Sigmoid colon (tissue), 7 donors: Measurements from ENCODE around the gene TENT5C. TPM values are rescaled to one million over a fixed set of nuclear protein-coding genes. Genes with fewer than 3 reads are reported as not detected.

Experiments used
- DNase-seq: peaks from one replicate; pipeline ENCODE4 v3.0.0-alpha.2; 2019
- H3K27ac ChIP-seq, 4 donors: fragments of 200-600 bp; sonication (generic); one replicate each; pipeline ENCODE4 v1.5.1; 2016 to 2019; ENCODE audit warnings: mild to moderate bottlenecking in 1 of 4
- H3K27me3 ChIP-seq, 3 donors: fragments of 200-600 bp; sonication (generic); one replicate each; pipeline ENCODE4 v1.5.1; 2019; ENCODE audit warnings: mild to moderate bottlenecking in 1 of 3
- H3K36me3 ChIP-seq, 4 donors: fragments of 200-600 bp; sonication (generic); one replicate each; pipeline ENCODE4 v1.5.1; 2016 to 2019
- H3K4me1 ChIP-seq, 4 donors: fragments of 200-600 bp; sonication (generic); one replicate each; pipeline ENCODE4 v1.5.1; 2017 to 2019
- H3K4me3 ChIP-seq, 4 donors: fragments of 200-600 bp; sonication (generic); one replicate each; pipeline ENCODE4 v1.5.1; 2017 to 2019; ENCODE audit warnings: mild to moderate bottlenecking in 2 of 4, moderate library complexity in 1 of 4
- H3K9me3 ChIP-seq, 4 donors: fragments of 200-600 bp in 3 of 4; sonication (generic) in 3 of 4; one replicate each; pipeline versions ENCODE4 v1.5.1 to v1.6.1; 2013 to 2019
- CTCF ChIP-seq, 4 experiments: fragments of 450-650 bp in 3 of 4; fragments of 200-600 bp in 1 of 4; IDR thresholded peaks; one replicate each; pipeline ENCODE4 v1.5.1; 2016 to 2019; ENCODE audit warnings: antibody characterized with exemption in 4 of 4, mild to moderate bottlenecking in 3 of 4, moderate library complexity in 2 of 4
- EP300 ChIP-seq, 4 donors: sonication (generic); formaldehyde crosslinking; IDR thresholded peaks; one replicate each; pipeline ENCODE4 v1.6.1; 2017; ENCODE audit warnings: antibody characterized with exemption in 4 of 4
- POLR2A ChIP-seq, 2 donors: fragments of 450-650 bp; IDR thresholded peaks; one replicate each; pipeline ENCODE4 v1.6.1; 2016; ENCODE audit warnings: antibody characterized with exemption in 2 of 2, mild to moderate bottlenecking in 2 of 2, moderate library complexity in 2 of 2
- POLR2AphosphoS5 ChIP-seq, 4 donors: sonication (generic); formaldehyde crosslinking; IDR thresholded peaks; one replicate each; pipeline ENCODE4 v1.6.1; 2017; ENCODE audit warnings: antibody characterized with exemption in 4 of 4
- WGBS, 2 donors: extraction: QIAGEN DNeasy Blood & Tissue Kit; methylation state at CpG; one replicate each; pipeline ENCODE4 v1.1.7; 2013; 5-methylcytosine and 5-hydroxymethylcytosine counted together
- intact Hi-C: fragments of 100-400 bp; cut with DNase I; formaldehyde crosslinking; loops from one replicate; pipeline ENCODE4 v1.15.1; 2023
- polyA plus RNA-seq, 3 donors: library from polyadenylated mRNA; stranded (reverse); fragments of 200-250 nt; gene quantifications; one replicate each; pipeline ENCODE4 v1.2.3, GENCODE V29; 2013
- total RNA-seq, 4 donors: library from RNA; depleted of rRNA; stranded (reverse); fragments of >200 nt; gene quantifications; one replicate each; pipeline ENCODE4 v1.1.0, GENCODE V29; 2016
- donor health status: healthy with polysubstance abuse.
- donor health status: Bipolar disorder and iron deficiency.
- donor health status: healthy.

The TENT5C gene
- total and polyA plus RNA-seq, 7 donors, result 2.8 to 10.3 (median 5.6) TPM

- Histone ChIP-seq H3K4me1 (no peaks in the 10 kb centered on the region), H3K27me3 (no peaks in the 10 kb centered on the region), H3K27ac (no peak overlapping the region), H3K4me3 (no peak overlapping the region), H3K9me3 (no peaks in the 10 kb centered on the region), H3K36me3 (no peaks in the 10 kb centered on the region)
- DNase-seq, result no peak
- TF ChIP-seq POLR2AphosphoS5 (IDR thresholded peaks at IDR 0.05) (no peak), CTCF (IDR thresholded peaks at IDR 0.05) (no peak), EP300 (IDR thresholded peaks at IDR 0.05) (no peak), POLR2A (IDR thresholded peaks at IDR 0.05) (no peak)
- intact Hi-C loops, result no loop called here
- 78 to 91% methylated on average over 4 of the region's 4 CpGs for WGBS, 2 donors
Measured at GRCh38 chr1:117563492-117563875, 42.4 kb upstream of the TENT5C start.

GRCh38 chr1:117564227-117565075 is 41.4 kb upstream of the TENT5C start:
- TF ChIP-seq CTCF (IDR thresholded peaks at IDR 0.05), result no peak
- no peak for TF ChIP-seq EP300 (IDR thresholded peaks at IDR 0.05)
- no peak for TF ChIP-seq POLR2A (IDR thresholded peaks at IDR 0.05)
- TF ChIP-seq POLR2AphosphoS5 (IDR thresholded peaks at IDR 0.05), result no peak
- WGBS, 2 donors, result 67 to 77% methylated on average over 8 of the region's 8 CpGs
- intact Hi-C loops, result no loop called here
- Histone ChIP-seq H3K9me3 (no peaks in the 10 kb centered on the region), H3K4me3 (no peak overlapping the region), H3K4me1 (no peaks in the 10 kb centered on the region), H3K27ac (no peak overlapping the region), H3K36me3 (no peaks in the 10 kb centered on the region), H3K27me3 (no peaks in the 10 kb centered on the region)
- no peak for DNase-seq

- intact Hi-C loops, result no loop called here
- Histone ChIP-seq H3K9me3 (no peaks in the 10 kb centered on the region), H3K4me3 (no peak overlapping the region), H3K27ac (no peak overlapping the region), H3K27me3 (no peaks in the 10 kb centered on the region), H3K4me1 (no peaks in the 10 kb centered on the region), H3K36me3 (no peaks in the 10 kb centered on the region)
- 92 to 95% methylated on average over 4 of the region's 4 CpGs for WGBS, 2 donors
- DNase-seq, result no peak
- TF ChIP-seq CTCF (IDR thresholded peaks at IDR 0.05) (no peak), POLR2A (IDR thresholded peaks at IDR 0.05) (no peak), POLR2AphosphoS5 (IDR thresholded peaks at IDR 0.05) (no peak), EP300 (IDR thresholded peaks at IDR 0.05) (no peak)
Measured at GRCh38 chr1:117565076-117565556, 40.7 kb upstream of the TENT5C start.

- H3K4me1 ChIP-seq, result no peaks in the 10 kb centered on the region
- WGBS, 2 donors, result 86 to 92% methylated on average over 8 of the region's 8 CpGs
- H3K27me3 ChIP-seq, result no peaks in the 10 kb centered on the region
- TF ChIP-seq POLR2AphosphoS5 (IDR thresholded peaks at IDR 0.05) (no peak), CTCF (IDR thresholded peaks at IDR 0.05) (no peak), EP300 (IDR thresholded peaks at IDR 0.05) (no peak)
- DNase-seq, result no peak
- H3K4me3 ChIP-seq, result no peak overlapping the region
- H3K27ac ChIP-seq, result no peak overlapping the region
- intact Hi-C loops, result no loop called here
- no peaks in the 10 kb centered on the region for H3K36me3 ChIP-seq
- no peaks in the 10 kb centered on the region for H3K9me3 ChIP-seq
Measured at GRCh38 chr1:117565745-117566455, 39.9 kb upstream of the TENT5C start.
